Vagina (tissue), 2 donors: ENCODE data around the gene DNAJB13. TPM values are rescaled to one million over a fixed set of nuclear protein-coding genes. Genes with fewer than 3 reads are reported as not detected.

Experiments used
- DNase-seq, 2 donors: peaks; one replicate each; pipeline ENCODE4 v3.0.0-alpha.2; 2017; ENCODE audit errors: extremely low spot score in 2 of 2
- H3K27ac ChIP-seq: fragments of 200-600 bp; sonication (generic); one replicate; pipeline ENCODE4 v1.5.1; 2019
- H3K27me3 ChIP-seq: fragments of 200-600 bp; sonication (generic); one replicate; pipeline ENCODE4 v1.5.1; 2019
- H3K36me3 ChIP-seq, 2 donors: fragments of 200-600 bp; sonication (generic); one replicate each; pipeline ENCODE4 v1.5.1; 2017 to 2019
- H3K4me1 ChIP-seq: fragments of 200-600 bp; sonication (generic); one replicate; pipeline ENCODE4 v1.5.1; 2019
- H3K4me3 ChIP-seq, 2 donors: fragments of 200-600 bp; sonication (generic); 1 replicate in 1 of 2; 2 replicates in 1 of 2; pipeline ENCODE4 v1.5.1; 2016 to 2019
- H3K9me3 ChIP-seq: fragments of 200-600 bp; sonication (generic); one replicate; pipeline ENCODE4 v1.5.1; 2019
- CTCF ChIP-seq, 3 experiments: fragments of 450-650 bp in 2 of 3; fragments of 200-600 bp in 1 of 3; sonication (generic) in 1 of 3; IDR thresholded peaks; one replicate each; pipeline ENCODE4 v1.5.1; 2017 to 2019; ENCODE audit warnings: antibody characterized with exemption in 3 of 3, mild to moderate bottlenecking in 2 of 3, moderate library complexity in 2 of 3
- POLR2A ChIP-seq, 2 donors: fragments of 450-650 bp; IDR thresholded peaks; one replicate each; pipeline ENCODE4 v1.6.1; 2017; ENCODE audit warnings: antibody characterized with exemption in 2 of 2, mild to moderate bottlenecking in 2 of 2, moderate library complexity in 2 of 2
- POLR2AphosphoS5 ChIP-seq, 2 donors: sonication (generic); formaldehyde crosslinking; IDR thresholded peaks; one replicate each; pipeline ENCODE4 v1.9.0; 2017; ENCODE audit warnings: antibody characterized with exemption in 2 of 2, mild to moderate bottlenecking in 2 of 2, low read depth in 1 of 2; ENCODE audit not compliant: insufficient read depth in 1 of 2
- intact Hi-C: fragments of 100-400 bp; cut with DNase I; formaldehyde crosslinking; loops from one replicate; pipeline ENCODE4 v1.15.1; 2023
- total RNA-seq: library from RNA; depleted of rRNA; stranded (reverse); fragments of >200 nt; gene quantifications from one replicate; pipeline ENCODE4 v1.2.3, GENCODE V29; 2016

Gene DNAJB13
- total RNA-seq, 1 donor from 2014 or later, result not detected

- Histone ChIP-seq H3K36me3 (no peaks in the 10 kb centered on the region), H3K27ac (no peak overlapping the region), H3K4me1 (no peaks in the 10 kb centered on the region), H3K9me3 (no peaks in the 10 kb centered on the region), H3K4me3 (no peak overlapping the region), H3K27me3 (no peaks in the 10 kb centered on the region)
- intact Hi-C loops, result no loop called here
- no peak for TF ChIP-seq POLR2A (IDR thresholded peaks at IDR 0.05)
- no peak for TF ChIP-seq POLR2AphosphoS5 (IDR thresholded peaks at IDR 0.05; ENCODE audit: insufficient read depth in 1 of 2, low read depth in 1 of 2)
- TF ChIP-seq CTCF (IDR thresholded peaks at IDR 0.05), result no peak
- DNase-seq, result no peak
Observed at GRCh38 chr11:74009675-74010305, 59.0 kb downstream of the DNAJB13 start.

- Histone ChIP-seq H3K36me3 (no peaks in the 10 kb centered on the region), H3K9me3 (no peaks in the 10 kb centered on the region), H3K4me3 (no peak overlapping the region), H3K27ac (no peak overlapping the region), H3K27me3 (no peaks in the 10 kb centered on the region), H3K4me1 (no peaks in the 10 kb centered on the region)
- TF ChIP-seq POLR2A (IDR thresholded peaks at IDR 0.05) (no peak), POLR2AphosphoS5 (IDR thresholded peaks at IDR 0.05; ENCODE audit: insufficient read depth in 1 of 2, low read depth in 1 of 2) (no peak), CTCF (IDR thresholded peaks at IDR 0.05) (no peak)
- intact Hi-C loops, result no loop called here
- DNase-seq, result no peak
Observed at GRCh38 chr11:74010306-74011300, 59.8 kb downstream of the DNAJB13 start.

GRCh38 chr11:74011360-74012073 is 60.7 kb downstream of the DNAJB13 start:
- no peak overlapping the region for H3K4me3 ChIP-seq
- H3K27ac ChIP-seq, result no peak overlapping the region
- intact Hi-C loops, result no loop called here
- H3K4me1 ChIP-seq, result no peaks in the 10 kb centered on the region
- no peaks in the 10 kb centered on the region for H3K9me3 ChIP-seq
- H3K27me3 ChIP-seq, result no peaks in the 10 kb centered on the region
- DNase-seq, result no peak
- no peak for TF ChIP-seq POLR2A (IDR thresholded peaks at IDR 0.05)
- no peak for TF ChIP-seq CTCF (IDR thresholded peaks at IDR 0.05)
- TF ChIP-seq POLR2AphosphoS5 (IDR thresholded peaks at IDR 0.05; ENCODE audit: insufficient read depth in 1 of 2, low read depth in 1 of 2), result no peak
- no peaks in the 10 kb centered on the region for H3K36me3 ChIP-seq

- Histone ChIP-seq H3K27ac (no peak overlapping the region), H3K4me3 (no peak overlapping the region), H3K27me3 (no peaks in the 10 kb centered on the region), H3K4me1 (no peaks in the 10 kb centered on the region), H3K36me3 (no peaks in the 10 kb centered on the region), H3K9me3 (no peaks in the 10 kb centered on the region)
- TF ChIP-seq CTCF (IDR thresholded peaks at IDR 0.05) (no peak), POLR2AphosphoS5 (IDR thresholded peaks at IDR 0.05; ENCODE audit: insufficient read depth in 1 of 2, low read depth in 1 of 2) (no peak), POLR2A (IDR thresholded peaks at IDR 0.05) (no peak)
- intact Hi-C loops, result no loop called here
- DNase-seq, result no peak
Observed at GRCh38 chr11:74012074-74012809, 61.4 kb downstream of the DNAJB13 start.
